HepG2 (cell line): ENCODE measurements around the gene DOCK4. TPM values are rescaled to one million over a fixed set of nuclear protein-coding genes. Genes with fewer than 3 reads are reported as not detected.

Experiments
- ATAC-seq: fragments of 200-7000 bp; cut with Tn5 transposase; 3 replicates; pipeline ENCODE4 v1.9.1; 2020; ENCODE audit warnings: mild to moderate bottlenecking, moderate library complexity
- BruUV-seq: library from RNA; stranded (reverse); fragments of 400-500 nt; replicated peaks from 2 replicates; lab custom pipeline; 2021; lab: Mats Ljungman, UMichigan
- CTCF ChIA-PET: fragments of 300-600 bp; formaldehyde crosslinking; extraction: SDS; loops from one replicate; lab custom pipeline; 2021; ENCODE audit warnings: low total read pairs, inconsistent platforms, low intra/inter-chr PET ratio; lab: Yijun Ruan, JAX
- POLR2A ChIA-PET: fragments of 350-600 bp; sonication (Branson Sonifier 250); formaldehyde crosslinking; loops from one replicate; lab custom pipeline; 2020; ENCODE audit warnings: antibody characterized with exemption, inconsistent platforms; lab: Yijun Ruan, JAX
- DNase-seq: peaks from one replicate; pipeline ENCODE4 v3.0.0-alpha.2; 2015; ENCODE audit warnings: low spot score
- FAIRE-seq: peaks from 3 replicates; lab custom pipeline; 2011; peaks lifted over from hg19 to GRCh38; lab: Jason Lieb, UNC
- H2AFZ ChIP-seq: one replicate; pipeline ENCODE4 v1.6.1; 2011; ENCODE audit warnings: low read length, inconsistent platforms
- H3K27ac ChIP-seq: fragments of 300-600 bp; 3 replicates; pipeline ENCODE4 v1.8.0; 2011; ENCODE audit warnings: mixed run types, mild to moderate bottlenecking, mixed read lengths, low read length, inconsistent platforms; ENCODE audit not compliant: insufficient read depth; ENCODE audit errors: extremely low read length
- H3K27me3 ChIP-seq, 2 experiments: fragments of 200-600 bp in 1 of 2; 2 replicates in 1 of 2; 3 replicates in 1 of 2; pipeline versions ENCODE4 v1.6.0 to v1.8.0; 2011; ENCODE audit warnings: low read length in 2 of 2, mild to moderate bottlenecking in 2 of 2, moderate library complexity in 2 of 2, inconsistent platforms in 1 of 2; ENCODE audit not compliant: insufficient read depth in 2 of 2, control insufficient read depth in 1 of 2
- H3K36me3 ChIP-seq, 2 experiments: fragments of 200-600 bp in 1 of 2; replicated peaks in 1 of 2; 2 replicates in 1 of 2; 3 replicates in 1 of 2; pipeline versions ENCODE4 v1.5.1 to v1.8.0; 2011; ENCODE audit warnings: low read length in 2 of 2, inconsistent platforms in 1 of 2; ENCODE audit not compliant: insufficient read depth in 2 of 2, control insufficient read depth in 1 of 2
- H3K4me1 ChIP-seq: 2 replicates; pipeline ENCODE4 v1.5.1; 2012; ENCODE audit warnings: low read length, inconsistent platforms; ENCODE audit not compliant: insufficient read depth
- H3K4me2 ChIP-seq: 2 replicates; pipeline ENCODE4 v1.6.0; 2011; ENCODE audit warnings: low read depth, low read length, inconsistent platforms
- H3K4me3 ChIP-seq, 3 experiments: fragments of 200-600 bp in 1 of 3; sonication (generic), shearing (Covaris generic) in 1 of 3; replicated peaks in 1 of 3; 2 replicates each; pipeline ENCODE4 v1.5.1; 2011 to 2016; ENCODE audit warnings: low read length in 3 of 3, inconsistent platforms in 2 of 3, low read depth in 2 of 3, mild to moderate bottlenecking in 2 of 3, control low read depth in 1 of 3, mixed read lengths in 1 of 3; ENCODE audit not compliant: insufficient read depth in 1 of 3
- H3K79me2 ChIP-seq: one replicate; pipeline ENCODE4 v1.6.1; 2011; ENCODE audit warnings: low read length, inconsistent platforms; ENCODE audit not compliant: insufficient read depth
- H3K9ac ChIP-seq: 2 replicates; pipeline ENCODE4 v1.6.0; 2011; ENCODE audit warnings: mild to moderate bottlenecking, low read depth, low read length, inconsistent platforms; ENCODE audit not compliant: insufficient read depth
- H3K9me3 ChIP-seq: 2 replicates; pipeline ENCODE4 v1.5.1; 2012; ENCODE audit warnings: mild to moderate bottlenecking, low read length
- H4K20me1 ChIP-seq: 2 replicates; pipeline ENCODE4 v1.6.0; 2011; ENCODE audit warnings: inconsistent platforms, mild to moderate bottlenecking, low read length, moderate library complexity; ENCODE audit not compliant: insufficient read depth
- ATF7 ChIP-seq, 2 experiments: fragments of 450-650 bp in 1 of 2; sonication (generic) in 1 of 2; formaldehyde crosslinking in 1 of 2; IDR thresholded peaks; 2 replicates each; pipeline versions ENCODE4 v1.4.0 to v1.6.1; 2016 to 2020; ENCODE audit warnings: antibody characterized with exemption in 1 of 2, mild to moderate bottlenecking in 1 of 2, missing genetic modification reagents in 1 of 2
- FOSL2 ChIP-seq: sonication (generic); formaldehyde crosslinking; IDR thresholded peaks from 2 replicates; pipeline ENCODE4 v1.4.0; 2020; ENCODE audit warnings: missing genetic modification reagents
- KDM3A ChIP-seq: IDR thresholded peaks from 2 replicates; pipeline ENCODE4 v1.6.1; 2018; ENCODE audit warnings: low read depth, missing compliant biosample characterization
- RBFOX2 ChIP-seq: fragments of 200-400 bp; formaldehyde crosslinking; IDR thresholded peaks from 2 replicates; pipeline ENCODE4 v1.6.1; 2017; ENCODE audit warnings: low read depth, mild to moderate bottlenecking, low read length
- ZBTB34 ChIP-seq: sonication (generic); formaldehyde crosslinking; IDR thresholded peaks from 2 replicates; pipeline ENCODE4 v1.8.0; 2022; ENCODE audit warnings: mild to moderate bottlenecking, missing genetic modification reagents
- ZFP36L1 ChIP-seq: sonication (generic); formaldehyde crosslinking; IDR thresholded peaks from 2 replicates; pipeline ENCODE4 v1.8.0; 2022; ENCODE audit warnings: mild to moderate bottlenecking, missing genetic modification reagents, moderate library complexity
- ZHX1 ChIP-seq: sonication (generic); formaldehyde crosslinking; IDR thresholded peaks from 2 replicates; pipeline ENCODE4 v1.8.1; 2022; ENCODE audit warnings: low read depth, mild to moderate bottlenecking, missing genetic modification reagents
- ZNF333 ChIP-seq: sonication (generic); formaldehyde crosslinking; IDR thresholded peaks from 2 replicates; pipeline ENCODE4 v1.4.0; 2020; ENCODE audit warnings: mild to moderate bottlenecking, missing genetic modification reagents, borderline replicate concordance
- ZNF678 ChIP-seq: sonication (generic); formaldehyde crosslinking; IDR thresholded peaks from 2 replicates; pipeline ENCODE4 v1.4.0; 2020; ENCODE audit warnings: mild to moderate bottlenecking, missing genetic modification reagents
- ZNF775 ChIP-seq: sonication (generic); formaldehyde crosslinking; IDR thresholded peaks from 2 replicates; pipeline ENCODE4 v1.4.0; 2020; ENCODE audit warnings: missing genetic modification reagents, mild to moderate bottlenecking, moderate library complexity, borderline replicate concordance
- WGBS: methylation state at CpG from one replicate; pipeline ENCODE4 v1.1.6; 2017; ENCODE audit warnings: low lambda C conversion rate; 5-methylcytosine and 5-hydroxymethylcytosine counted together
- in situ Hi-C: cut with HindIII; loops from 2 replicates; pipeline ENCODE4 v1.10.0; 2017; ENCODE audit warnings: low pct_unique_long_range_greater_than_20kb; ENCODE audit not compliant: extremely low pct_ligation_motif_present
- intact Hi-C: fragments of 100-400 bp; cut with micrococcal nuclease; formaldehyde crosslinking; loops from one replicate; pipeline ENCODE4 v1.10.0; 2022; ENCODE audit not compliant: unreplicated experiment
- polyA plus RNA-seq, 8 experiments: library from polyadenylated mRNA; depleted of rRNA in 3 of 8; stranded (reverse) in 7 of 8; unstranded in 1 of 8; fragments of >200 nt; fragmentation: Illumina TruSeq in 4 of 8; extraction: Trizol in 4 of 8; gene quantifications; 2 replicates each; pipeline versions ENCODE4 v1.2.1 to v1.2.3, GENCODE V29; 2011 to 2016; ENCODE audit warnings: low read depth in 4 of 8, missing spikeins in 1 of 8, mixed read lengths in 1 of 8; ENCODE audit not compliant: insufficient read depth in 1 of 8
- total RNA-seq, 5 experiments: library from RNA; depleted of rRNA; stranded (reverse); fragments of >200 nt; fragmentation: Illumina TruSeq; extraction: Trizol; gene quantifications; 2 replicates each; pipeline ENCODE4 v1.2.3, GENCODE V29; 2016; ENCODE audit warnings: low read depth in 1 of 5
- TF ChIP-seq, protein P1 (sequence below): sonication (generic); formaldehyde crosslinking; IDR thresholded peaks from 2 replicates; pipeline ENCODE4 v1.5.1; 2020; ENCODE audit warnings: missing genetic modification reagents, mild to moderate bottlenecking, borderline replicate concordance

DOCK4 gene
- total and polyA plus RNA-seq, 2 of the 13 experiments (the other 11 are each of a cell fraction or from before 2014, with no cell fraction given): 13.5 to 17.4 TPM

- Histone ChIP-seq H4K20me1 (no peaks in the 10 kb centered on the region; the same call in 1 of the 2 replicates), H2AFZ (no peak overlapping the region), H3K36me3 (no peaks in the 10 kb centered on the region; a peak in 1 of 5 replicates), H3K9me3 (no peaks in the 10 kb centered on the region), H3K27me3 (no peaks in the 10 kb centered on the region), H3K9ac (no peak overlapping the region), H3K4me1 (peaks cover 4% of the 10 kb centered on the region; the same call in 1 of the 2 replicates), H3K79me2 (peaks cover 7% of the 10 kb centered on the region), H3K4me2 (no peak overlapping the region), H3K4me3 (no peak overlapping the region), H3K27ac (no peak overlapping the region)
- TF ChIP-seq ZNF333 (CRISPR knock-in tag) (no peak), ZHX1 (no peak), KDM3A (CRISPR knock-in tag) (no peak), FOSL2 (CRISPR knock-in tag) (no peak)
- POLR2A ChIA-PET: no interaction called here
- DNase-seq (no peak), FAIRE-seq (no peak), ATAC-seq (no peak)
- no TSS peak for BruUV-seq
- 98% methylated on average over 7 of the region's 7 CpGs for WGBS
- intact Hi-C loops: no loop called here
- CTCF ChIA-PET: no interaction called here
- in situ Hi-C loops: no loop called here
Measured at GRCh38 chr7:112110651-112111050, 95.5 kb downstream of the DOCK4 start.

DNA sequence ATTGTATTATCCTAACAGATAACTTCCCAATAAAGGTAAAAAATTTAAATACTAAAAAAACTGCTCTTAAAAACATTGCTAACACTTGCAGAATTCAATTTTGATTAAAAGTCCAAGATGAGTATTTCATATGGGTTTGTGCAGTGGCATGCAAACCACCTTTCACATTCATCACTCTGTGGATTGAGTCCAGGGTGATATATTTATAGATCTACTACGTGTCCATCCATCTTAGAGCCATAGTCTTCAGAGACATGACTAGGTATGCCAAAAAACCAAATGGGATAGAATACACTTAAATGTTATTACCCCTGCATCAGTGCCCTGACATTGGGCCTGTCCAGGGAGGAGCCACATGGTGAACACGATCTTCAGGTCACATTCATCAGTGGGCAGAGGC, 96.0 kb downstream of the DOCK4 start:
- Histone ChIP-seq H3K4me2 (no peak overlapping the region), H3K27ac (no peak overlapping the region), H3K9me3 (no peaks in the 10 kb centered on the region), H3K36me3 (no peaks in the 10 kb centered on the region; a peak in 1 of 5 replicates), H3K4me3 (no peak overlapping the region), H3K4me1 (peaks cover 5% of the 10 kb centered on the region; the same call in 1 of the 2 replicates), H3K27me3 (no peaks in the 10 kb centered on the region), H3K9ac (no peak overlapping the region), H4K20me1 (no peaks in the 10 kb centered on the region; the same call in 1 of the 2 replicates), H2AFZ (no peak overlapping the region), H3K79me2 (peaks cover 7% of the 10 kb centered on the region)
- BruUV-seq: no TSS peak
- ATAC-seq (no peak), DNase-seq (no peak), FAIRE-seq (no peak)
- CTCF ChIA-PET: no interaction called here
- in situ Hi-C loops: no loop called here
- 100% methylated on average over 2 of the region's 2 CpGs for WGBS
- intact Hi-C loops: no loop called here
- POLR2A ChIA-PET: no interaction called here
- no peak for TF ChIP-seq ZNF775 (CRISPR knock-in tag)
- TF ChIP-seq ZFP36L1 (CRISPR knock-in tag): no peak
- no peak for TF ChIP-seq ZBTB34 (CRISPR knock-in tag)
- TF ChIP-seq ZNF678 (CRISPR knock-in tag): no peak
- TF ChIP-seq, protein P1, sequence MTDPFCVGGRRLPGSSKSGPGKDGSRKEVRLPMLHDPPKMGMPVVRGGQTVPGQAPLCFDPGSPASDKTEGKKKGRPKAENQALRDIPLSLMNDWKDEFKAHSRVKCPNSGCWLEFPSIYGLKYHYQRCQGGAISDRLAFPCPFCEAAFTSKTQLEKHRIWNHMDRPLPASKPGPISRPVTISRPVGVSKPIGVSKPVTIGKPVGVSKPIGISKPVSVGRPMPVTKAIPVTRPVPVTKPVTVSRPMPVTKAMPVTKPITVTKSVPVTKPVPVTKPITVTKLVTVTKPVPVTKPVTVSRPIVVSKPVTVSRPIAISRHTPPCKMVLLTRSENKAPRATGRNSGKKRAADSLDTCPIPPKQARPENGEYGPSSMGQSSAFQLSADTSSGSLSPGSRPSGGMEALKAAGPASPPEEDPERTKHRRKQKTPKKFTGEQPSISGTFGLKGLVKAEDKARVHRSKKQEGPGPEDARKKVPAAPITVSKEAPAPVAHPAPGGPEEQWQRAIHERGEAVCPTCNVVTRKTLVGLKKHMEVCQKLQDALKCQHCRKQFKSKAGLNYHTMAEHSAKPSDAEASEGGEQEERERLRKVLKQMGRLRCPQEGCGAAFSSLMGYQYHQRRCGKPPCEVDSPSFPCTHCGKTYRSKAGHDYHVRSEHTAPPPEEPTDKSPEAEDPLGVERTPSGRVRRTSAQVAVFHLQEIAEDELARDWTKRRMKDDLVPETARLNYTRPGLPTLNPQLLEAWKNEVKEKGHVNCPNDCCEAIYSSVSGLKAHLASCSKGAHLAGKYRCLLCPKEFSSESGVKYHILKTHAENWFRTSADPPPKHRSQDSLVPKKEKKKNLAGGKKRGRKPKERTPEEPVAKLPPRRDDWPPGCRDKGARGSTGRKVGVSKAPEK: no peak
- TF ChIP-seq RBFOX2: no peak
- no peak for TF ChIP-seq ATF7 (IDR thresholded peaks at IDR 0.05)
- TF ChIP-seq ATF7 (CRISPR knock-in tag; IDR thresholded peaks at IDR 0.05): no peak
